H1 (cell line): ENCODE results near the gene PKP1. TPM values are rescaled to one million over a fixed set of nuclear protein-coding genes. Genes with fewer than 3 reads are reported as not detected.

Experiments
- CTCF ChIA-PET: fragments of 300-600 bp; sonication (Branson Sonifier 250); formaldehyde crosslinking; loops from one replicate; lab custom pipeline; 2021; ENCODE audit not compliant: partially characterized antibody; lab: Charles Lee
- POLR2A ChIA-PET: fragments of 300-600 bp; sonication (Branson Sonifier 250); formaldehyde crosslinking; loops from one replicate; lab custom pipeline; 2021; ENCODE audit warnings: inconsistent platforms; ENCODE audit not compliant: partially characterized antibody; lab: Charles Lee
- DNase-seq, 2 experiments: peaks; one replicate each; pipeline versions ENCODE4 v3.0.0 to v3.0.0-alpha.2; 2010 to 2022; ENCODE audit warnings: low spot score in 2 of 2, low read depth in 1 of 2, mixed read lengths in 1 of 2
- FAIRE-seq: peaks from 2 replicates; lab custom pipeline; 2011; peaks lifted over from hg19 to GRCh38; lab: Jason Lieb, UNC
- H2AFZ ChIP-seq: 2 replicates; pipeline ENCODE4 v1.8.1; 2012; ENCODE audit warnings: low read length, inconsistent platforms
- H2AK5ac ChIP-seq: 2 replicates; pipeline ENCODE4 v1.6.1; 2013; ENCODE audit warnings: low read depth, low read length
- H2BK120ac ChIP-seq: replicated peaks from 2 replicates; pipeline ENCODE3; 2013; ENCODE audit warnings: low read depth, low read length, inconsistent platforms
- H2BK12ac ChIP-seq: 2 replicates; pipeline ENCODE4 v1.6.1; 2013; ENCODE audit warnings: low read depth, low read length
- H2BK15ac ChIP-seq: 2 replicates; pipeline ENCODE4 v1.6.1; 2013; ENCODE audit warnings: low read length
- H2BK20ac ChIP-seq: 2 replicates; pipeline ENCODE4 v1.6.1; 2013; ENCODE audit warnings: low read length
- H2BK5ac ChIP-seq: 2 replicates; pipeline ENCODE4 v1.6.1; 2013; ENCODE audit warnings: low read depth, low read length
- H3K14ac ChIP-seq: 2 replicates; pipeline ENCODE4 v1.6.1; 2013; ENCODE audit warnings: inconsistent platforms; ENCODE audit not compliant: insufficient read length
- H3K18ac ChIP-seq: 2 replicates; pipeline ENCODE4 v1.6.1; 2013; ENCODE audit warnings: low read length; ENCODE audit errors: extremely low read depth
- H3K23ac ChIP-seq: 2 replicates; pipeline ENCODE4 v1.6.1; 2013; ENCODE audit warnings: inconsistent platforms; ENCODE audit not compliant: insufficient read length
- H3K23me2 ChIP-seq: 2 replicates; pipeline ENCODE4 v1.6.1; 2013; ENCODE audit warnings: low read depth, low read length
- H3K27ac ChIP-seq: 2 replicates; pipeline ENCODE4 v1.6.1; 2011; ENCODE audit warnings: low read depth, low read length, inconsistent platforms
- H3K27me3 ChIP-seq, 4 experiments: replicated peaks in 1 of 4; 1 replicate in 1 of 4; 2 replicates in 3 of 4; pipeline versions ENCODE4 v1.6.1 to v1.8.1; 2011 to 2013; ENCODE audit warnings: low read length in 3 of 4, mild to moderate bottlenecking in 3 of 4, inconsistent platforms in 2 of 4, mixed read lengths in 2 of 4, moderate library complexity in 1 of 4; ENCODE audit not compliant: control insufficient read depth in 3 of 4, insufficient read depth in 3 of 4; ENCODE audit errors: extremely low read depth in 1 of 4
- H3K36me3 ChIP-seq, 4 experiments: 2 replicates each; pipeline versions ENCODE4 v1.6.1 to v1.8.1; 2011 to 2013; ENCODE audit warnings: mild to moderate bottlenecking in 4 of 4, low read length in 3 of 4, moderate library complexity in 2 of 4, control low read depth in 1 of 4, inconsistent platforms in 1 of 4; ENCODE audit not compliant: insufficient read depth in 4 of 4, control insufficient read depth in 2 of 4
- H3K4ac ChIP-seq: replicated peaks from 2 replicates; pipeline ENCODE3; 2013; ENCODE audit warnings: low read length, low read depth, mixed read lengths, inconsistent platforms; ENCODE audit not compliant: insufficient read length
- H3K4me1 ChIP-seq, 4 experiments: replicated peaks in 1 of 4; 1 replicate in 1 of 4; 2 replicates in 3 of 4; pipeline versions ENCODE4 v1.6.1 to v1.8.1; 2011 to 2013; ENCODE audit warnings: low read length in 3 of 4, inconsistent platforms in 2 of 4, mixed read lengths in 1 of 4; ENCODE audit not compliant: insufficient read depth in 4 of 4, control insufficient read depth in 3 of 4
- H3K4me2 ChIP-seq, 2 experiments: 2 replicates each; pipeline versions ENCODE4 v1.6.1 to v1.8.1; 2011 to 2013; ENCODE audit warnings: low read depth in 2 of 2, low read length in 2 of 2, control low read depth in 1 of 2, inconsistent platforms in 1 of 2, mild to moderate bottlenecking in 1 of 2; ENCODE audit not compliant: insufficient read depth in 1 of 2
- H3K4me3 ChIP-seq, 4 experiments: fragments of 200-600, 300-600 bp in 1 of 4; sonication (generic), shearing (Covaris generic), sonication (Bioruptor Twin) in 1 of 4; 2 replicates each; pipeline versions ENCODE4 v1.5.1 to v1.8.1; 2011 to 2016; ENCODE audit warnings: low read length in 4 of 4, low read depth in 3 of 4, control low read depth in 2 of 4, inconsistent platforms in 2 of 4, mild to moderate bottlenecking in 2 of 4, mixed read lengths in 1 of 4, moderate library complexity in 1 of 4; ENCODE audit not compliant: insufficient read depth in 2 of 4; ENCODE audit errors: extremely low read depth in 1 of 4
- H3K56ac ChIP-seq: replicated peaks from 2 replicates; pipeline ENCODE3; 2013; ENCODE audit warnings: low read depth, mild to moderate bottlenecking, mixed read lengths, low read length, inconsistent platforms; ENCODE audit not compliant: insufficient read length
- H3K79me1 ChIP-seq: 2 replicates; pipeline ENCODE4 v1.6.1; 2013; ENCODE audit warnings: low read depth, low read length, control low read depth
- H3K79me2 ChIP-seq, 2 experiments: 2 replicates each; pipeline versions ENCODE4 v1.6.1 to v1.8.1; 2012 to 2013; ENCODE audit warnings: low read length in 2 of 2, mild to moderate bottlenecking in 2 of 2, inconsistent platforms in 1 of 2; ENCODE audit not compliant: insufficient read depth in 2 of 2, control insufficient read depth in 1 of 2
- H3K9ac ChIP-seq, 4 experiments: replicated peaks in 1 of 4; 1 replicate in 1 of 4; 2 replicates in 3 of 4; pipeline versions ENCODE4 v1.6.1 to v1.8.1; 2011 to 2013; ENCODE audit warnings: low read depth in 3 of 4, low read length in 3 of 4, control low read depth in 2 of 4, mild to moderate bottlenecking in 2 of 4, moderate library complexity in 2 of 4, inconsistent platforms in 1 of 4; ENCODE audit errors: extremely low read depth in 1 of 4
- H3K9me3 ChIP-seq, 2 experiments: 2 replicates each; pipeline versions ENCODE4 v1.6.1 to v1.8.1; 2012 to 2013; ENCODE audit warnings: mild to moderate bottlenecking in 2 of 2, moderate library complexity in 2 of 2, control low read depth in 1 of 2, inconsistent platforms in 1 of 2, low read depth in 1 of 2, low read length in 1 of 2, mixed read lengths in 1 of 2; ENCODE audit not compliant: insufficient read depth in 2 of 2
- H4K20me1 ChIP-seq, 2 experiments: replicated peaks in 1 of 2; 2 replicates each; pipeline versions ENCODE3 to v1.8.1; 2011 to 2013; ENCODE audit warnings: inconsistent platforms in 2 of 2, low read length in 2 of 2, mild to moderate bottlenecking in 1 of 2; ENCODE audit not compliant: insufficient read depth in 2 of 2, control insufficient read depth in 1 of 2
- H4K5ac ChIP-seq: 2 replicates; pipeline ENCODE4 v1.6.1; 2013; ENCODE audit warnings: low read length, low read depth, mixed read lengths, inconsistent platforms; ENCODE audit not compliant: insufficient read length
- H4K8ac ChIP-seq: 2 replicates; pipeline ENCODE4 v1.8.0; 2013; ENCODE audit warnings: mild to moderate bottlenecking, moderate library complexity, low read length, inconsistent platforms; ENCODE audit not compliant: insufficient read depth; ENCODE audit errors: extremely low read depth
- H4K91ac ChIP-seq: replicated peaks from 2 replicates; pipeline ENCODE3; 2013; ENCODE audit warnings: low read length, mixed read lengths, inconsistent platforms; ENCODE audit not compliant: insufficient read length
- BCL11A ChIP-seq, 2 experiments: IDR thresholded peaks; one replicate each; pipeline ENCODE4 v1.6.1; 2011; ENCODE audit warnings: low read depth in 2 of 2, low read length in 2 of 2, mild to moderate bottlenecking in 2 of 2
- BRCA1 ChIP-seq: IDR thresholded peaks from 2 replicates; pipeline ENCODE4 v1.6.1; 2012; ENCODE audit warnings: low read depth, low read length, improper control_type of control experiment
- CBX5 ChIP-seq: fragments of 300-800, 300-1000 bp; sonication (generic); IDR thresholded peaks from 2 replicates; pipeline ENCODE4 v1.7.1; 2016; ENCODE audit warnings: antibody characterized with exemption, low read length, low read depth
- E2F6 ChIP-seq: IDR thresholded peaks from 2 replicates; pipeline ENCODE4 v1.6.1; 2012; ENCODE audit warnings: inconsistent platforms
- EGR1 ChIP-seq: IDR thresholded peaks from 2 replicates; pipeline ENCODE4 v1.6.1; 2011; ENCODE audit warnings: low read depth, low read length, borderline replicate concordance
- EZH2 ChIP-seq: fragments of 200-600 bp; sonication (generic); IDR thresholded peaks from 2 replicates; pipeline ENCODE4 v1.7.1; 2012; ENCODE audit warnings: low read depth, mild to moderate bottlenecking, moderate library complexity, low read length, inconsistent platforms; ENCODE audit not compliant: severe bottlenecking
- HDAC6 ChIP-seq: IDR thresholded peaks from one replicate; pipeline ENCODE4 v1.7.1; 2012; ENCODE audit warnings: low read depth, mild to moderate bottlenecking, inconsistent platforms, low read length, moderate library complexity
- MAX ChIP-seq: IDR thresholded peaks from 2 replicates; pipeline ENCODE4 v1.6.1; 2012; ENCODE audit warnings: inconsistent platforms
- POLR2A ChIP-seq, 2 experiments: IDR thresholded peaks; 1 replicate in 1 of 2; 2 replicates in 1 of 2; pipeline ENCODE4 v1.6.1; 2011; ENCODE audit warnings: low read depth in 2 of 2, low read length in 2 of 2, mild to moderate bottlenecking in 2 of 2; ENCODE audit errors: control extremely low read depth in 1 of 2
- SP1 ChIP-seq: IDR thresholded peaks from 2 replicates; pipeline ENCODE4 v1.6.1; 2011; ENCODE audit warnings: low read depth, low read length
- WGBS, 2 experiments: shearing (Covaris generic) in 1 of 2; methylation state at CpG; one replicate each; pipeline versions ENCODE4 v1.1.6 to v1.1.7; 2013 to 2015; ENCODE audit warnings: low lambda C conversion rate in 2 of 2, mixed read lengths in 2 of 2, inconsistent platforms in 1 of 2, low coverage in 1 of 2, missing lambda C conversion rate in 1 of 2; ENCODE audit not compliant: insufficient replicate concordance in 2 of 2, insufficient coverage in 1 of 2, insufficient read length in 1 of 2; ENCODE audit errors: extremely low coverage in 1 of 2, missing lambda C conversion rate in 1 of 2; 5-methylcytosine and 5-hydroxymethylcytosine counted together
- polyA plus RNA-seq, 7 experiments: library from polyadenylated mRNA; depleted of rRNA in 3 of 7; stranded (reverse) in 5 of 7; unstranded in 2 of 7; fragments of >200 nt in 5 of 7; fragments of 200-250 nt in 2 of 7; gene quantifications; 1 replicate in 5 of 7; 2 replicates in 1 of 7; 4 replicates in 1 of 7; pipeline versions ENCODE4 v1.2.1 to v1.2.3, GENCODE V29; 2011 to 2013; ENCODE audit warnings: missing spikeins in 2 of 7, mixed read lengths in 2 of 7
- total RNA-seq: library from RNA; stranded (reverse); fragmentation: NEBNext Ultra II Directional; extraction: Animal tissue kit (Norgen Biotek cat#: 25700); gene quantifications from 2 replicates; pipeline ENCODE4 v1.2.1, GENCODE V29; 2021
- TF ChIP-seq, protein P1 (sequence below), 3 experiments: IDR thresholded peaks; 1 replicate in 2 of 3; 2 replicates in 1 of 3; pipeline versions ENCODE4 v1.5.1 to v1.6.1; 2011; ENCODE audit warnings: low read length in 3 of 3, mild to moderate bottlenecking in 3 of 3, inconsistent platforms in 2 of 3, low read depth in 1 of 3, moderate library complexity in 1 of 3; ENCODE audit not compliant: insufficient read depth in 1 of 3; ENCODE audit errors: control extremely low read depth in 1 of 3

The PKP1 gene
- total and polyA plus RNA-seq, 2 of the 8 experiments (the other 6 are each of a cell fraction or from before 2014, with no cell fraction given), result 0.21 to 0.95 TPM

GRCh38 chr1:201304126-201304525, 20.8 kb downstream of the PKP1 start:
- no peak overlapping the region for H3K18ac ChIP-seq
- FAIRE-seq (no peak), DNase-seq (no peak)
- no peaks in the 10 kb centered on the region for H4K20me1 ChIP-seq
- H3K27ac ChIP-seq, result no peak overlapping the region
- no peaks in the 10 kb centered on the region for H3K9me3 ChIP-seq
- peaks cover 0 to 4% (median 1%) of the 10 kb centered on the region in 4 experiments; a peak in 2 of 7 replicates for H3K27me3 ChIP-seq
- no peaks in the 10 kb centered on the region for H3K36me3 ChIP-seq
- H2AFZ ChIP-seq, result no peak overlapping the region
- no peak overlapping the region for H4K91ac ChIP-seq
- H3K4me3 ChIP-seq, result no peak overlapping the region
- 65% methylated on average over 3 of the region's 3 CpGs; no CpG with 5 or more reads in 1 of the 2 experiments for WGBS, 2 experiments
- no peak overlapping the region for H2BK20ac ChIP-seq
- H3K23me2 ChIP-seq, result no peaks in the 10 kb centered on the region
- H4K5ac ChIP-seq, result no peak overlapping the region
- H3K23ac ChIP-seq, result no peak overlapping the region
- H3K79me2 ChIP-seq, result no peaks in the 10 kb centered on the region
- H2BK5ac ChIP-seq, result no peak overlapping the region
- POLR2A ChIA-PET, result no interaction called here
- CTCF ChIA-PET, result interaction anchor here (0.8 to 9.0 kb wide), 11 partner anchors 8 to 136 kb away, joined by 3 to 78 read pairs (median 4); no protein-coding TSS in a partner anchor
- H4K8ac ChIP-seq, result no peak overlapping the region
- no peak overlapping the region for H2BK120ac ChIP-seq
- H3K9ac ChIP-seq, result no peak overlapping the region
- no peak overlapping the region for H3K56ac ChIP-seq
- H2BK12ac ChIP-seq, result no peak overlapping the region
- no peak overlapping the region for H2AK5ac ChIP-seq
- H3K79me1 ChIP-seq, result no peaks in the 10 kb centered on the region
- no peak overlapping the region for H3K4ac ChIP-seq
- no peak overlapping the region for H2BK15ac ChIP-seq
- H3K4me1 ChIP-seq, result peaks cover 0 to 6% (median under 1%) of the 10 kb centered on the region in 4 experiments; a peak in 3 of 7 replicates
- H3K14ac ChIP-seq, result no peak overlapping the region
- no peak overlapping the region for H3K4me2 ChIP-seq
- TF ChIP-seq EZH2, result no peak
- no peak for TF ChIP-seq POLR2A (IDR thresholded peaks at IDR 0.05; ENCODE audit: control extremely low read depth in 1 of 2, low read depth in 2 of 2, low read length in 2 of 2)
- TF ChIP-seq, protein P1, sequence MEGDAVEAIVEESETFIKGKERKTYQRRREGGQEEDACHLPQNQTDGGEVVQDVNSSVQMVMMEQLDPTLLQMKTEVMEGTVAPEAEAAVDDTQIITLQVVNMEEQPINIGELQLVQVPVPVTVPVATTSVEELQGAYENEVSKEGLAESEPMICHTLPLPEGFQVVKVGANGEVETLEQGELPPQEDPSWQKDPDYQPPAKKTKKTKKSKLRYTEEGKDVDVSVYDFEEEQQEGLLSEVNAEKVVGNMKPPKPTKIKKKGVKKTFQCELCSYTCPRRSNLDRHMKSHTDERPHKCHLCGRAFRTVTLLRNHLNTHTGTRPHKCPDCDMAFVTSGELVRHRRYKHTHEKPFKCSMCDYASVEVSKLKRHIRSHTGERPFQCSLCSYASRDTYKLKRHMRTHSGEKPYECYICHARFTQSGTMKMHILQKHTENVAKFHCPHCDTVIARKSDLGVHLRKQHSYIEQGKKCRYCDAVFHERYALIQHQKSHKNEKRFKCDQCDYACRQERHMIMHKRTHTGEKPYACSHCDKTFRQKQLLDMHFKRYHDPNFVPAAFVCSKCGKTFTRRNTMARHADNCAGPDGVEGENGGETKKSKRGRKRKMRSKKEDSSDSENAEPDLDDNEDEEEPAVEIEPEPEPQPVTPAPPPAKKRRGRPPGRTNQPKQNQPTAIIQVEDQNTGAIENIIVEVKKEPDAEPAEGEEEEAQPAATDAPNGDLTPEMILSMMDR (IDR thresholded peaks at IDR 0.05; ENCODE audit: control extremely low read depth in 1 of 3, insufficient read depth in 1 of 3, low read depth in 1 of 3, low read length in 3 of 3), result no peak
- no peak for TF ChIP-seq E2F6
- TF ChIP-seq HDAC6, result no peak
- TF ChIP-seq BRCA1, result no peak
- no peak for TF ChIP-seq CBX5
- TF ChIP-seq MAX, result no peak
- TF ChIP-seq SP1, result no peak
- TF ChIP-seq BCL11A (IDR thresholded peaks at IDR 0.05; ENCODE audit: low read depth in 2 of 2, low read length in 2 of 2), result no peak
- TF ChIP-seq EGR1, result no peak
